Left ventricle myocardium superior (tissue), 1 donor: ENCODE data around the gene SMIM31. TPM values are rescaled to one million over a fixed set of nuclear protein-coding genes. Genes with fewer than 3 reads are reported as not detected.

Source experiments
- total RNA-seq: library from RNA; stranded (reverse); fragmentation: NEBNext Ultra II Directional; extraction: Animal tissue kit (Norgen Biotek cat#: 25700); gene quantifications from one replicate; pipeline ENCODE4 v1.2.1, GENCODE V29; 2021
- donor health status: DM: no; HTN: yes; CAD: no; lungs with severe emphysema.

Gene SMIM31
- total RNA-seq, 1 donor from 2014 or later: not detected

Other genes with a start within 250 kb of the SMIM31 start
- gene APELA, start 123.0 kb downstream of the SMIM31 start, total RNA-seq: not detected
- gene TRIM61, start 223.5 kb downstream of the SMIM31 start, total RNA-seq: 2.4 TPM